GM12874 (cell line): ENCODE measurements around the gene TRIM15.

Source experiments
- TF ChIP-seq, protein P1 (sequence below): IDR thresholded peaks from 2 replicates; pipeline ENCODE4 v1.5.1; 2011; ENCODE audit warnings: low read depth, mild to moderate bottlenecking, control low read depth, low read length, moderate library complexity; ENCODE audit not compliant: insufficient read depth

Gene TRIM15

DNA sequence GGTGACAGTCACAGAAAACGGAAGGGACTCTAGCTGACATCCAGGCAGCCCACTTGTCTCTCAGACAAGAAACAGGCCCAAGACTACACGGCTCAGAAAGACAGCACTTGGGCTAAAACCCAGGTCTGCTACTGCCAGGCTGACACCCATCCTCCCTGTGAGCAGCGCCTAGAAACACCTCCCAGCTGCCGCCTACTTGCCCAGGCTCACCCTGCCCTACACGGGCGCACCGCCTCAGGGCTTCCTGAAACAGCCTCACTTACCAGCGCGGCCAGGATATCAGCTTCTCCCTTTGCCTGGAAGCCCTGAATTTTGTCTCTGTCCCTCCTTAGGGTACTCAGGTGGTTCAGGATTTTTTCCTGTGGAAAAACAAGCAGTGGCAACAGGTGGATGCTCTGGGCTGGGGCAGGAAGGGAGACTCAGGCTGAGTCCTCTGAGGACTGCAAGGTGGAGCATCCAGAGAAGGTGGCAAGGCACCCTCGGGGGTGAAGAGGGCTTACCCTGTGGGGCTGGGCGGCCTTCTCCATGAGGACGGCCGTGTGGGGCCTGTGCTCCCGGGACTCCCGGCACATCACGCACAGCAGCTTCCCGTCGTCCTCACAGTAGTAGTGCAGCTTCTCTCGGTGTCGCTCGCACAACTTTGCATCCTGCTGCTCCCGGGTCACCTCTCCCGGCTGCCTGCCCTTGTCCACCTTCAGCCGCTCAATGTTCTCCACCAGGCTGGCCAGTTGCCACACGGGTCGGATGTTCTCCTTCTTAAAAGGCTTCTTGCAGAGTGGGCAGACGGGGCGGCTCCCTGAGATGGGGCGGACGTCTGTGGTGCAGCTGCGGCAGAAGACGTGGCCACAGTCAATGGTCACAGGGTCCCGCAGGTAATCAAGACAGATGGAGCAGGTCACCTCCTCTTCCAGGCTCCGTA is 35.1 kb downstream of the TRIM15 start:
- TF ChIP-seq, protein P1, sequence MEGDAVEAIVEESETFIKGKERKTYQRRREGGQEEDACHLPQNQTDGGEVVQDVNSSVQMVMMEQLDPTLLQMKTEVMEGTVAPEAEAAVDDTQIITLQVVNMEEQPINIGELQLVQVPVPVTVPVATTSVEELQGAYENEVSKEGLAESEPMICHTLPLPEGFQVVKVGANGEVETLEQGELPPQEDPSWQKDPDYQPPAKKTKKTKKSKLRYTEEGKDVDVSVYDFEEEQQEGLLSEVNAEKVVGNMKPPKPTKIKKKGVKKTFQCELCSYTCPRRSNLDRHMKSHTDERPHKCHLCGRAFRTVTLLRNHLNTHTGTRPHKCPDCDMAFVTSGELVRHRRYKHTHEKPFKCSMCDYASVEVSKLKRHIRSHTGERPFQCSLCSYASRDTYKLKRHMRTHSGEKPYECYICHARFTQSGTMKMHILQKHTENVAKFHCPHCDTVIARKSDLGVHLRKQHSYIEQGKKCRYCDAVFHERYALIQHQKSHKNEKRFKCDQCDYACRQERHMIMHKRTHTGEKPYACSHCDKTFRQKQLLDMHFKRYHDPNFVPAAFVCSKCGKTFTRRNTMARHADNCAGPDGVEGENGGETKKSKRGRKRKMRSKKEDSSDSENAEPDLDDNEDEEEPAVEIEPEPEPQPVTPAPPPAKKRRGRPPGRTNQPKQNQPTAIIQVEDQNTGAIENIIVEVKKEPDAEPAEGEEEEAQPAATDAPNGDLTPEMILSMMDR: no peak

DNA sequence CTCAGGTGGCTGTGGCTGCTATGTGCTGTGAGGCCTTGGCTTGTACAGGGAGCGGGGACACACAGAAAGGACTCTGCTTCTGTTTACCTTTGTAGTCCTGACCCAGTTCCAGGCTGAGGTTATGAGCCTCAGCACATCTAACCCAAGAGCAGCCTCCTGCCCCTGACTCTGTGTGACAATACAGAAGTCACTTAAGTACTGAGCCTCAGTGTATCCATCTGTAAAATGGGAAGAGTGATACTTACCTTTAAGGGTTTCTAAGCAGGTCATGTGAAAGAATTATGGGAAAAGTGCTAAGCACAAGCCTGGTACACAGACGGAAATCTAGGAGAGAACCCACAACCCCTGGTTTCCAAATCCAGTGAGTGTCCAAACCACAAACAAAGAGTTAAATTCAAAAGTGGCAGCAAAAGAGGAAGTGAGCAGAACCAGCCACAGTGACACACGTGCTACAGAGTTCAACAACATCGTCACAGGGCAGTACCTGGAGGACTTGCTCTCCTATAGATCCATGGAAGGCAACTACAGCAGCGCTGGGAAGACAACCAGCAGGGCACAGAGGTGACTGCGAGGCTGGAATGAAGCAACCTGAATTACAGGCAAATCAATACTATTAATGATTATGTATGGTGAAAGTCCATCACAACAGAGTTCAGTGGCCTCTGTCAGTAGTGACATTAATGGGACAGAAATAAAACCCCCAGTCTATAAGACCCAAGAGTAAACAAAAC is 37.4 kb downstream of the TRIM15 start:
- TF ChIP-seq, protein P1: no peak

DNA sequence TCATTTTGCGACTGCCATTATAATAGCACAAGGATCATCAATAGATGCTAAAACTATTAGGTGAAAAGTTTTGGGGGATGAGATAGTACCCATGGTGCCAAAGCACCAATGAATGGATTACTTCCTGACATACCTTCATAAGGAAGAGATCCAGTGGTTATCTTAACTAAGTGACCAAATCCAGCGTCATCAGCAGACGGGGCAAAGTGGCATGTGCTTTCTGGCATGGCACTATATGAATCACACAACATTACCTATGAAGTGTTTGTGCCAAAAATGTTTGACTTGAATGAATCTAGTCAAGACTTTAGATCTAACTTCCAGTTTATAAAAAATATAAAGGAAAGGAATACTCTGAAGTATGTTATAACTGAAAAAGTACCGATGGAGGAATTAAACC is 39.0 kb downstream of the TRIM15 start:
- TF ChIP-seq, protein P1: no peak

DNA sequence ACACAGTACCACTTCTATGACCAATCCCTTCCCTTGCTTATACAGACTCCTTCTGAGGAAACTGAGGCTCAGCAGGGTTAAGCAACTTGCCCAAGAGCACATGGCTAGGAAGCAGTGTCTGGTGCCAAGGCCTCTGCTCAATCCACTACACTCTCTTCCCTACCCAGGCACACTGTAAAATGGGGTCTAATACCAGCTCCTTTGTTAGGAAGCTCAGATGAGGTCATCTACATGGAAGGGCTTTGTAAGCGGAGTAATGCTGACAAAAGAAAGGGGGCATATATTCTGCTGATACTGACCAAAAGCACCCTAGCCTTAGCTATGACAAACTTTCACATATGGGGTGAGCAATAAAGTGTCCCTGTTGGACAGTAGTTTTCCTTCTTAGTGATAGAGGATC is 40.8 kb downstream of the TRIM15 start:
- TF ChIP-seq, protein P1: no peak

- TF ChIP-seq, protein P1: no peak
Measured at GRCh38 chr6:30206152-30206551, 42.8 kb downstream of the TRIM15 start.

DNA sequence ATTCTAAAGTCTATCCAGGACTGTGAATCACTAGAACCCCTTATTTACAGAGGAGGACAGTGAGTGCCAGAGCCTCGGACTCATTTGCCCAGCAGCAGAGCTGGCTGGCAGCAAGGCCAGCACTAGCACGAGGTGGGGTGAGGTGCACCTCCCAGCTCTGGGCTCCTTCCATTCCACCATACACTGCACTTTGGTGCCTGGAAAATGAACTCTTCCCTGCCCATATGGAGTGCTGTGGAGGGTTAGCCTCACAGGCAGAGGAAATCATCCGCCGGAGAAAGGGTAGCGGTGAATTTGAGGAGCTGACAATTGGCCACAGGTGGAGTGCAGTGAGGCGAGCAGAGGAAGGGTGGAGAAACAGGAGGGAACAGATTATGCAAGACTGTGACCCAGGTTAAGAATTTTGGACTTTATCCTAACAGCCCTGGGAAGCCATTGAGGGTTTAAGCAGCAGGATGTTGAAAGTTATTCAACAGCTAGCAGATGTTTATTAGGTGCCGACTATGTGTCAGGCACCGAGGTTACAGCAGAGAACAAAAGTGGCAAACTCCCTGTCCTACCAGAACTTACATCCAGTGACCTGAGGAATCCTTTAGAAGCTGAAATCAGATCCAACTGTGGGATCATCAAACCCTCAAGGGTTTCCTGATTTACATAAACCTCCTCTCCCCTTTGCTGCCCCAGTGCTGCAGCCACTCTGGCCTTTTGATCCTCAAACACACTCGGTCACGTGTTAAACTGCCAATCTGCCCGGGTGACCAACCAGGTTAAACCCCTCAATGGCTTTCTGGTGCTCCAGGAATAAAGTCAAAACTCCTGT is 43.7 kb downstream of the TRIM15 start:
- TF ChIP-seq, protein P1: no peak
